Measurements from ENCODE around the gene KCMF1. TPM values are rescaled to one million over a fixed set of nuclear protein-coding genes. Genes with fewer than 3 reads are reported as not detected.
A peak's percentile ranks its signal among the peaks of the same experiment; 100 is the strongest.

The KCMF1 gene
- 10 to 100 TPM in 1 of 2 donors, 1 to 10 TPM in 1; 7.9 to 30.4 TPM for total RNA-seq

DNA sequence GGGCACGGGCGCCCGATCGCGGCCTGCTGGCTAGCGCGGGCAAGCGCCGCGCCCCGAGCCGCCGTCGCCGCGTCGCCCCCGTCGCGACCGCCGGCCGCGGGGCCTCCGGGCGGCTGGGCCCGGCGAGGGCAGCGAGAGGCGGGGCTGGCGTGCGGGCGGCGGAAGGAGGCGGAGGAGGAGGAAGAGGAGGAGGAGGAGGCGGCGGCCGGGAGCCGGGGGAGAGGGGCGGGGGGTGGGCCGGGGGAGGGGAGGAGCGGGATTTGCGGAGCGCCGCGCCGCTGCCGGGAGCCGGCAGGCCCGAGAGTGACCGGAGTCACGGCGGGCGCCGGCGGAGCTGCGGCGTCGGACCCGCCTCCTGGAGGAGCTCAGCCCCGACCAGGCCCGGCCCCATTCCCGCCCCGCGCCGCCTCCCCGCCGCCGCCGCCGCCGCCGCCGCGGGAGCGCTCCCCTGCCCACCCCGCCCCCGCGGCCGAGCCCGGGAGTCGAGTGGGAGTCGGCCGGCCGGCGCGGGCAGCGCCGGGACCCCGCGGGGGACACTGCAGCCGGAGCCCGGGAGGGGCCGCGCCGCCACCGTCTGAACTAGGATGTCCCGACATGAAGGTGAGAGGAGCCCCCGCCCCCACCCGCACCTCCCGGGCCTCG, at the start of gene KCMF1:
Gene KCMF1 (plus strand): TSS at position 294 of the 642 bp plus-strand sequence. CDS start 291 bp downstream, at position 585.
- 1% methylated on average over 34 of the region's 102 CpGs; no CpG with 5 or more reads in 1 of the 2 donors for WGBS, 2 donors
- H3K36me3 ChIP-seq (replicated peaks in 1 of 2; ENCODE audit: insufficient read depth in 1 of 2, low read depth in 2 of 2) = no peaks in the 10 kb centered on the region
- H3K27me3 ChIP-seq = no peaks in the 10 kb centered on the region
- H3K4me1 ChIP-seq = peaks cover 62% of the 10 kb centered on the region
- intact Hi-C loops (cut with DNase I) = no loop called here
- DNase-seq (peak; percentile 79 to 84 (median 84)), ATAC-seq (peak; percentile 78)
- no peak for TF ChIP-seq CTCF (IDR thresholded peaks at IDR 0.05)
- TF ChIP-seq POLR2A (IDR thresholded peaks at IDR 0.05) = no peak
- H3K4me3 ChIP-seq = peak within 1 kb of the TSS; percentile 68 to 84
- peak within 1 kb of the TSS; percentile 93 to 100 (median 98) for H3K27ac ChIP-seq
- H3K9me3 ChIP-seq = no peaks in the 10 kb centered on the region

DNA sequence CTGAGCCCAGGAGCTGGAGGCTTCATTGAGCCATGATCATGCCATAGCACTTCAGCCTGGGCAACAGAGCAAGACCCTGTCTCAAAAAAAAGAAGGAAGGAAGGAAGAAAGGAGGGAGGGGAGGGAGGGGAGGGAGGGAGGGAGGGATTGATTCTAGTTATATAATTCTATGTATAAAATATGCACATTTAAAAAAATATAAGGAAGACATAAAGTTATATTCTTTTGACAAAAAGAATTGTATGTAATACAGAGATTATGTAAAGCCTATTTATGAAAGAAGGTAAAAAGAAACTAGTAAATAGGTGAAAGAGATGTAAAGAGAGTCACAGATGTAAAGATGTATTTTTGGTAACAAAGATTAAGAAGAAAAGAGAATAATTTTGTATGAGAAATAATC, 48.0 kb upstream of the KCMF1 start:
- DNase-seq (no peak), ATAC-seq (no peak)
- no peak overlapping the region for H3K27ac ChIP-seq
- no peaks in the 10 kb centered on the region for H3K27me3 ChIP-seq
- intact Hi-C loops (cut with DNase I) = no loop called here
- no peaks in the 10 kb centered on the region for H3K9me3 ChIP-seq
- H3K4me1 ChIP-seq = peaks cover 20% of the 10 kb centered on the region
- no peak overlapping the region for H3K4me3 ChIP-seq
- TF ChIP-seq POLR2A (IDR thresholded peaks at IDR 0.05) (no peak), CTCF (IDR thresholded peaks at IDR 0.05) (no peak)
- no peaks in the 10 kb centered on the region for H3K36me3 ChIP-seq (replicated peaks in 1 of 2; ENCODE audit: insufficient read depth in 1 of 2, low read depth in 2 of 2)

DNA sequence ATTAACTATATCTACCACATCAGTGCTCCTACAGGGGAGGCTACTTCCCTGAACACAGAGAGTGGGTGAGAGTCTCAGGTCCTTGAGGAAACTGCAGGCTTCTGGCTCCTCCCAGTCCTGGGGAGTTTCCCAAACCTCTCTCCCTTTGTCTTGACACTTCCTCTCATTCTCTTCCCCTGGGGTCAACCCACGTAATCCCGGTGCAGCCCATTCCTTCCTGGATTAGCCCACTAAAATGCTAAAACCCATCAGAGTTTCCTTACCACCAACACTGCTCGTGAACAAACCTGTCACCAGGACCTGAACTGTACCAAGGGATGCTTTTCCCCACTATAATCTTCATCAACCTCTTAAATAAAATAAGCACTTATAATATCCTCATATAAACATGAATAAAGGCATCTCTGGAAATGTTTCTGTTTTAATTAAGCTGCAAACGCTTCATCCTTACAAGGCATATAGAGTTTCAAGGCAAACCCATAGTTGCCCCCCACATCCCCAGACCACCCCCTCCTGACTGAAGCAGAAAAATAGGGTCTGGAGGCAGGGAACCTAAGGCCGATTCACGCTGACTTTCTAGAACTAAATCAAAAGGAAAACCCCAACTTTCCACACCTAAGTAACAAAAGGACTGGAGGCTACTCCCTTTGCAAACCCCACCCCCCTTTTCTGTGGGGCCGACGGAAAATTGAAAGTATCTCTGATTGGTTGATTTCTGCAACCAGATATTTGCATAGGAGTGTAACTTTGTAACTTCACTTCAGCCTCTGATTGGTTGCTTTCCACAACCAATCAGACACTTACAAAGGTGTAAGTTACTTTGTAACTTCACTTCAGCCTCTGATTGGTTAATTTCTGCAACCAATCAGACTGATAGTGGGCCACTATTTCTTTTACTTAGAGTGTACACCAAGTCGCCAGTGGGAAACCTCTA, 46.5 kb upstream of the KCMF1 start:
- Histone ChIP-seq H3K27me3 (no peaks in the 10 kb centered on the region), H3K9me3 (no peaks in the 10 kb centered on the region), H3K36me3 (replicated peaks in 1 of 2; ENCODE audit: insufficient read depth in 1 of 2, low read depth in 2 of 2) (no peaks in the 10 kb centered on the region), H3K27ac (peak overlapping the region in 2 of 4 donors; percentile 5 to 51), H3K4me1 (peaks cover 20% of the 10 kb centered on the region), H3K4me3 (no peak overlapping the region)
- WGBS, 2 donors = 57 to 69% methylated on average over 9 of the region's 9 CpGs
- peak in 2 of 4 donors; percentile 25 to 26 for DNase-seq
- ATAC-seq = no peak
- TF ChIP-seq POLR2A (IDR thresholded peaks at IDR 0.05) (peak in 1 of 3 donors; percentile 31), CTCF (IDR thresholded peaks at IDR 0.05) (no peak)
- intact Hi-C loops (cut with DNase I) = no loop called here

DNA sequence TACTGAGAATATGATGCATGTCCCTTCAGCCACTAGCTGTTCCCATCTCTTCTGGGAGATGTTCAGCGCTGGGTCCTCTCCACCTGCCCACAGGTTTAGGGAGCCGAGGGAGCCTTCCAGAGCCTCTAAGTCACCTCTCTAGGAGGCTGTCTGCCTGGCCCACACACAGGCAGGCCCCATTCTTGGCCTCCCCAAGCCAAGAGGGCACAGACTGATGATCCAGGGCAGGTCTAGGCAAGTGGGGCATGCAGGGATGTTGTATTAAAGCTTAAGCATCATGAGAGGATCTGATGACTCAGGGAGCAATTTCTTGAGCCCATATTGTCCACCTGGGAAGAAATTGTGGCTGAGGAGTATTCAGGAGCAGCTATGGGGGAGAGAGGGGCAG, 45.6 kb upstream of the KCMF1 start:
- Histone ChIP-seq H3K4me3 (no peak overlapping the region), H3K4me1 (peaks cover 20% of the 10 kb centered on the region), H3K9me3 (no peaks in the 10 kb centered on the region), H3K36me3 (replicated peaks in 1 of 2; ENCODE audit: insufficient read depth in 1 of 2, low read depth in 2 of 2) (no peaks in the 10 kb centered on the region), H3K27me3 (no peaks in the 10 kb centered on the region), H3K27ac (peak overlapping the region in 1 of 4 donors; percentile 17)
- WGBS, 2 donors = 92 to 100% methylated on average over 1 to 2 of the region's 2 CpGs
- ATAC-seq (no peak), DNase-seq (peak in 1 of 4 donors; percentile 13)
- TF ChIP-seq POLR2A (IDR thresholded peaks at IDR 0.05) (no peak), CTCF (IDR thresholded peaks at IDR 0.05) (no peak)
- intact Hi-C loops (cut with DNase I) = no loop called here
